Measurements from ENCODE around the gene DLX1.

GRCh38 chr2:172079416-172079815, 5.9 kb upstream of the DLX1 start:
- TF ChIP-seq, protein P1, sequence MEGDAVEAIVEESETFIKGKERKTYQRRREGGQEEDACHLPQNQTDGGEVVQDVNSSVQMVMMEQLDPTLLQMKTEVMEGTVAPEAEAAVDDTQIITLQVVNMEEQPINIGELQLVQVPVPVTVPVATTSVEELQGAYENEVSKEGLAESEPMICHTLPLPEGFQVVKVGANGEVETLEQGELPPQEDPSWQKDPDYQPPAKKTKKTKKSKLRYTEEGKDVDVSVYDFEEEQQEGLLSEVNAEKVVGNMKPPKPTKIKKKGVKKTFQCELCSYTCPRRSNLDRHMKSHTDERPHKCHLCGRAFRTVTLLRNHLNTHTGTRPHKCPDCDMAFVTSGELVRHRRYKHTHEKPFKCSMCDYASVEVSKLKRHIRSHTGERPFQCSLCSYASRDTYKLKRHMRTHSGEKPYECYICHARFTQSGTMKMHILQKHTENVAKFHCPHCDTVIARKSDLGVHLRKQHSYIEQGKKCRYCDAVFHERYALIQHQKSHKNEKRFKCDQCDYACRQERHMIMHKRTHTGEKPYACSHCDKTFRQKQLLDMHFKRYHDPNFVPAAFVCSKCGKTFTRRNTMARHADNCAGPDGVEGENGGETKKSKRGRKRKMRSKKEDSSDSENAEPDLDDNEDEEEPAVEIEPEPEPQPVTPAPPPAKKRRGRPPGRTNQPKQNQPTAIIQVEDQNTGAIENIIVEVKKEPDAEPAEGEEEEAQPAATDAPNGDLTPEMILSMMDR (IDR thresholded peaks at IDR 0.05): no peak
- no peak for TF ChIP-seq POLR2A (IDR thresholded peaks at IDR 0.05)

Measured in stomach (tissue), 4 donors.